Ureter (tissue), 1 donor: ENCODE results near the gene SSR1. TPM values are rescaled to one million over a fixed set of nuclear protein-coding genes. Genes with fewer than 3 reads are reported as not detected.

Source experiments
- total RNA-seq: library from RNA; stranded (reverse); gene quantifications from one replicate; pipeline ENCODE4 v1.2.4, GENCODE V29; 2023
- donor health status: DM: yes; HTN: yes; CAD: no.

The SSR1 gene
- total RNA-seq, 1 donor from 2014 or later: 116 TPM

Other genes starting within 250 kb of the SSR1 start
- 74.6 TPM for gene RREB1, start 205.2 kb downstream of the SSR1 start, total RNA-seq
- not detected for gene CAGE1, start 76.5 kb upstream of the SSR1 start, total RNA-seq
- gene RIOK1, start 76.6 kb upstream of the SSR1 start, total RNA-seq: 25.6 TPM
- 67.6 TPM for gene DSP, start 228.5 kb upstream of the SSR1 start, total RNA-seq